ENCODE data around the gene KSR2.

The KSR2 gene

GRCh38 chr12:117790948-117791347 lies 177.8 kb downstream of the KSR2 start:
- TF ChIP-seq, protein P1, sequence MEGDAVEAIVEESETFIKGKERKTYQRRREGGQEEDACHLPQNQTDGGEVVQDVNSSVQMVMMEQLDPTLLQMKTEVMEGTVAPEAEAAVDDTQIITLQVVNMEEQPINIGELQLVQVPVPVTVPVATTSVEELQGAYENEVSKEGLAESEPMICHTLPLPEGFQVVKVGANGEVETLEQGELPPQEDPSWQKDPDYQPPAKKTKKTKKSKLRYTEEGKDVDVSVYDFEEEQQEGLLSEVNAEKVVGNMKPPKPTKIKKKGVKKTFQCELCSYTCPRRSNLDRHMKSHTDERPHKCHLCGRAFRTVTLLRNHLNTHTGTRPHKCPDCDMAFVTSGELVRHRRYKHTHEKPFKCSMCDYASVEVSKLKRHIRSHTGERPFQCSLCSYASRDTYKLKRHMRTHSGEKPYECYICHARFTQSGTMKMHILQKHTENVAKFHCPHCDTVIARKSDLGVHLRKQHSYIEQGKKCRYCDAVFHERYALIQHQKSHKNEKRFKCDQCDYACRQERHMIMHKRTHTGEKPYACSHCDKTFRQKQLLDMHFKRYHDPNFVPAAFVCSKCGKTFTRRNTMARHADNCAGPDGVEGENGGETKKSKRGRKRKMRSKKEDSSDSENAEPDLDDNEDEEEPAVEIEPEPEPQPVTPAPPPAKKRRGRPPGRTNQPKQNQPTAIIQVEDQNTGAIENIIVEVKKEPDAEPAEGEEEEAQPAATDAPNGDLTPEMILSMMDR (IDR thresholded peaks at IDR 0.05; ENCODE audit: borderline replicate concordance, insufficient read depth, low read depth, low read length) = no peak
- no peak overlapping the region for H3K4me3 ChIP-seq (ENCODE audit: low read depth, low read length)

DNA sequence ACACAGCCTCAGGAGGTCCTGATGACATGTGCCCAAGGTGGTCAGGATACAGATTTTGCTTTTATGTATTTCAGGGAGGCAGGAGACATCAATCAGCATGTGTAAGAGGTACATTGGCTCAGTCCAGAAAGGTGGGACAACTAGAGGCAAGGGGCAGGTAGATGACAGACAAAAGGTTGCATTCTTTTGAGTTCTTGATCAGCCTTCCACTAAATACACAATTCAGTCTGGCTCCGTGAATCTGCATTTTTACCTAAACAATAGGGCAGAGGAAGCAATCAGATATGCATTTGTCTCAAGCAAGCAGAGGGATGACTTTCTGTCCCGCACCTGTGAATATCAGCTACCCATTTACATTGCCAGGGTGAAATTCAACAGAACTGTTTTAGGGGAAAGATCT lies 178.6 kb downstream of the KSR2 start:
- TF ChIP-seq, protein P1 (IDR thresholded peaks at IDR 0.05; ENCODE audit: borderline replicate concordance, insufficient read depth, low read depth, low read length) = no peak
- H3K4me3 ChIP-seq (ENCODE audit: low read depth, low read length) = no peak overlapping the region

DNA sequence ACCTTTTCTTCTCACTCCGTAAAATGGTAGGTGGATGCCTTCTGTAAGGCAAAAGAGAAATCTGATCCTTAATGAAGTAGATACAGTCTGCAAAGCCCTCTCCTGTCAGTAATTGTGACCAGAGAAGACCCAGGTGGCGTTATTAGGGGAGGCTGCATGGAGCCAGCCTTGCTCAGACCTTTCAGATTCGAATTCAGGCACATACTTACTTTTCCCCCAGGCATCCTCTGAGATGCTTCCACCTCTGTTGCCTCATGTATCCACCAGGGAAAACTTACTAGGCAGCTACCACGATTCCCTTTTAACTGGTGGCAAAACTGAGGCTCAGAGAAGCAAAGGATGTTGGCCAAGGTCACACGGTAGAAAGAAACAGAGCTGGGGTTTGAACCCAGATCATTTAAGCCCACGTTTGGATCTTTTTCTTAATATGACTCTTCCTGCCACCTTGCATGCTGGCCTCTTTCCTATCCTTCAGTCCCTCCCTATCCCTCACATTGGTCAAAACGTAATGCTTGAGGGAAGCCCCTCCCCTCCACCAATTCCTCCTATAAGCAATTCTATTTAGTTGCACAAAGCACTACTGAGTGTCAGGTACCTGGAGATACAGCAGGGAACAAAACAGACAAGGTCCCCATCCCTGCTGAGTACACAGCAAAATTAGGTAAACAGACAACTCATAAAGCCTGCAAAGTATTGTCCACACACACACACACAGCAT lies 179.4 kb downstream of the KSR2 start:
- no peak overlapping the region for H3K4me3 ChIP-seq (ENCODE audit: low read depth, low read length)
- TF ChIP-seq, protein P1 (IDR thresholded peaks at IDR 0.05; ENCODE audit: borderline replicate concordance, insufficient read depth, low read depth, low read length) = no peak

- TF ChIP-seq, protein P1 (IDR thresholded peaks at IDR 0.05; ENCODE audit: borderline replicate concordance, insufficient read depth, low read depth, low read length) = no peak
- H3K4me3 ChIP-seq (ENCODE audit: low read depth, low read length) = no peak overlapping the region
Observed at GRCh38 chr12:117778656-117779055, 190.1 kb downstream of the KSR2 start.

DNA sequence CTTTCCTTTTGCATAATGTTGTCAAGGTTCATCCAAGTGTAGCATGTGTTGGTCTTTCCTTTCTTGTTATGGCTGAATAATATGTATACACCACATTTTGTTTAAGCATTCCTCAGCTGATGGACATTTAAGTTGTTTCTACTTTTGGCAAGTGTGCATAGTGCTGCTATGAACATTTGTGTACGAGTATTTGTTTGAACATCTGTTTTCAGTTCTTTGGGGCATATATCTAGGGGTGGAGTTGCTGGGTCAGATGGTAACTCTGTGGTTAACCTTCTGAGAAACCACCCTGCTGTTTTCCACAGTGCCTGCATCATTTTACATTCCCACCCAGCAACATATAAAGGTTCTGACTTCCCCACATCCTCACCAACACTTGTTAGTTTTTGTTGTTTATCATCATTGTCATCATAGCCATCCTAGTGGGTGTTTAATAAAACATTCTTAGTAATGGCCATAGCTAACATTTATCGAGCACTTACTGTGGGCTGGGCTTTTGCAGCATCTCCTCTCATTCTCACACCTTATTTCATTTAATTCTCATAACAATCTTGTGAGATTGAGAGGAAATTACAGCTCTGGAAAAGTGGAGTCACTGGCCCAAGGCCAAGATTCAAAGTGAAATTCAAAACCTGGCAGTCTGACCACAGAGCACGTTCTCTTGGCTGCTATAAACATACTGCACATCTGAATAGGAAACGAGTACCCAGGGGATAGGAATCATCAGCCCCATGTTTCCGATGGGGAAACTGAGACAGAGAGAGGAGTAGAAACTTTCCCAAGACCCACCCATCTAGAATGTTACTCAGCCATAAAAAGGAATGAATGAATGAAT lies 193.6 kb downstream of the KSR2 start:
- H3K4me3 ChIP-seq (ENCODE audit: low read depth, low read length) = no peak overlapping the region
- TF ChIP-seq, protein P1 (IDR thresholded peaks at IDR 0.05; ENCODE audit: borderline replicate concordance, insufficient read depth, low read depth, low read length) = no peak

- TF ChIP-seq, protein P1 (IDR thresholded peaks at IDR 0.05; ENCODE audit: borderline replicate concordance, insufficient read depth, low read depth, low read length) = no peak
- H3K4me3 ChIP-seq (ENCODE audit: low read depth, low read length) = no peak overlapping the region
Observed at GRCh38 chr12:117768860-117769259, 199.9 kb downstream of the KSR2 start.

Data from GM12875 (cell line).